ENCODE results near the gene ZBTB20.

DNA sequence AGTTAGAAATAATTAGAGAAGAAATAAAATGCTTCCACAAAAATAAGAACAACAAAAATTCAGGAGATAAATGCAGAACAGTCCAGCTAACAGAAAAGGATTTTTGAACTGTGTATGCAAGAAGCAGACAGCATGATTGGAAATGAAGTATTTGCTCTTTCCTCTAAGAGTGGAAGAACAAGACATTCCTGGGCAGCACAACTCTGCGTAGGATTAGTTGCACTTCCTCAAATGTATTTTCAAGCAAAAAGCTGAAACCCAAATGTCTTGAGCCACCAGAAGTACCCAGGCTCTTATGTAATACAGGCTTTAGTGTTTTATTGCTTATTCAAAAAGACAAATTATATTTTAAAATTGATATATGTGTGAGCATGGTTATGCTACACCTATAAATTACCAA is 127.2 kb downstream of the ZBTB20 start:
- TF ChIP-seq, protein P1, sequence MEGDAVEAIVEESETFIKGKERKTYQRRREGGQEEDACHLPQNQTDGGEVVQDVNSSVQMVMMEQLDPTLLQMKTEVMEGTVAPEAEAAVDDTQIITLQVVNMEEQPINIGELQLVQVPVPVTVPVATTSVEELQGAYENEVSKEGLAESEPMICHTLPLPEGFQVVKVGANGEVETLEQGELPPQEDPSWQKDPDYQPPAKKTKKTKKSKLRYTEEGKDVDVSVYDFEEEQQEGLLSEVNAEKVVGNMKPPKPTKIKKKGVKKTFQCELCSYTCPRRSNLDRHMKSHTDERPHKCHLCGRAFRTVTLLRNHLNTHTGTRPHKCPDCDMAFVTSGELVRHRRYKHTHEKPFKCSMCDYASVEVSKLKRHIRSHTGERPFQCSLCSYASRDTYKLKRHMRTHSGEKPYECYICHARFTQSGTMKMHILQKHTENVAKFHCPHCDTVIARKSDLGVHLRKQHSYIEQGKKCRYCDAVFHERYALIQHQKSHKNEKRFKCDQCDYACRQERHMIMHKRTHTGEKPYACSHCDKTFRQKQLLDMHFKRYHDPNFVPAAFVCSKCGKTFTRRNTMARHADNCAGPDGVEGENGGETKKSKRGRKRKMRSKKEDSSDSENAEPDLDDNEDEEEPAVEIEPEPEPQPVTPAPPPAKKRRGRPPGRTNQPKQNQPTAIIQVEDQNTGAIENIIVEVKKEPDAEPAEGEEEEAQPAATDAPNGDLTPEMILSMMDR (IDR thresholded peaks at IDR 0.05): no peak
- no peak for TF ChIP-seq POLR2A (IDR thresholded peaks at IDR 0.05)

Data from right lobe of liver (tissue), 4 donors.